ENCODE data around the gene TCEA2.

The TCEA2 gene

GRCh38 chr20:64074963-64075362 lies 12.0 kb downstream of the TCEA2 start:
- TF ChIP-seq POLR2AphosphoS5 (IDR thresholded peaks at IDR 0.05; ENCODE audit: borderline replicate concordance, low read depth, low read length): no peak
- no peak for TF ChIP-seq FOXP2 (optimal IDR thresholded peaks at IDR 0.05; ENCODE audit: control extremely low read depth, extremely low read length, insufficient read depth)
- TF ChIP-seq EZH2 (IDR thresholded peaks at IDR 0.05): no peak
- no peak for DNase-seq (ENCODE audit: low read depth, low spot score)
- no peak overlapping the region for H3K9ac ChIP-seq (ENCODE audit: insufficient read length)
- no peak overlapping the region for H3K27ac ChIP-seq
- no peak overlapping the region for H3K4me3 ChIP-seq
- no peaks in the 10 kb centered on the region for H3K36me3 ChIP-seq (ENCODE audit: insufficient read depth, low read length)
- H3K9me3 ChIP-seq (ENCODE audit: low read depth, low read length): no peaks in the 10 kb centered on the region

- Histone ChIP-seq H3K9ac (ENCODE audit: insufficient read length) (no peak overlapping the region), H3K36me3 (ENCODE audit: insufficient read depth, low read length) (no peaks in the 10 kb centered on the region), H3K9me3 (ENCODE audit: low read depth, low read length) (no peaks in the 10 kb centered on the region), H3K4me3 (no peak overlapping the region), H3K27ac (no peak overlapping the region)
- DNase-seq (ENCODE audit: low read depth, low spot score): no peak
- TF ChIP-seq FOXP2 (optimal IDR thresholded peaks at IDR 0.05; ENCODE audit: control extremely low read depth, extremely low read length, insufficient read depth): no peak
- TF ChIP-seq POLR2AphosphoS5 (IDR thresholded peaks at IDR 0.05; ENCODE audit: borderline replicate concordance, low read depth, low read length): no peak
- no peak for TF ChIP-seq EZH2 (IDR thresholded peaks at IDR 0.05)
These were observed 12.6 kb downstream of the TCEA2 start for GRCh38 chr20:64075556-64075955.

- DNase-seq (ENCODE audit: low read depth, low spot score): no peak
- H3K9ac ChIP-seq (ENCODE audit: insufficient read length): no peak overlapping the region
- no peaks in the 10 kb centered on the region for H3K36me3 ChIP-seq (ENCODE audit: insufficient read depth, low read length)
- H3K9me3 ChIP-seq (ENCODE audit: low read depth, low read length): no peaks in the 10 kb centered on the region
- no peak for TF ChIP-seq EZH2 (IDR thresholded peaks at IDR 0.05)
- TF ChIP-seq FOXP2 (optimal IDR thresholded peaks at IDR 0.05; ENCODE audit: control extremely low read depth, extremely low read length, insufficient read depth): no peak
- TF ChIP-seq POLR2AphosphoS5 (IDR thresholded peaks at IDR 0.05; ENCODE audit: borderline replicate concordance, low read depth, low read length): no peak
- no peak overlapping the region for H3K27ac ChIP-seq
- H3K4me3 ChIP-seq: no peak overlapping the region
These were observed 13.3 kb downstream of the TCEA2 start for GRCh38 chr20:64076061-64076997.

GRCh38 chr20:64077094-64077493 lies 14.1 kb downstream of the TCEA2 start:
- TF ChIP-seq EZH2 (IDR thresholded peaks at IDR 0.05) (no peak), FOXP2 (optimal IDR thresholded peaks at IDR 0.05; ENCODE audit: control extremely low read depth, extremely low read length, insufficient read depth) (no peak), POLR2AphosphoS5 (IDR thresholded peaks at IDR 0.05; ENCODE audit: borderline replicate concordance, low read depth, low read length) (no peak)
- Histone ChIP-seq H3K36me3 (ENCODE audit: insufficient read depth, low read length) (no peaks in the 10 kb centered on the region), H3K27ac (no peak overlapping the region), H3K9ac (ENCODE audit: insufficient read length) (no peak overlapping the region), H3K4me3 (no peak overlapping the region), H3K9me3 (ENCODE audit: low read depth, low read length) (no peaks in the 10 kb centered on the region)
- DNase-seq (ENCODE audit: low read depth, low spot score): no peak

- Histone ChIP-seq H3K4me3 (no peak overlapping the region), H3K36me3 (ENCODE audit: insufficient read depth, low read length) (no peaks in the 10 kb centered on the region), H3K27ac (no peak overlapping the region), H3K9me3 (ENCODE audit: low read depth, low read length) (no peaks in the 10 kb centered on the region), H3K9ac (ENCODE audit: insufficient read length) (no peak overlapping the region)
- no peak for DNase-seq (ENCODE audit: low read depth, low spot score)
- TF ChIP-seq EZH2 (IDR thresholded peaks at IDR 0.05) (no peak), POLR2AphosphoS5 (IDR thresholded peaks at IDR 0.05; ENCODE audit: borderline replicate concordance, low read depth, low read length) (no peak), FOXP2 (optimal IDR thresholded peaks at IDR 0.05; ENCODE audit: control extremely low read depth, extremely low read length, insufficient read depth) (no peak)
These were observed 14.5 kb downstream of the TCEA2 start for GRCh38 chr20:64077541-64077875.

GRCh38 chr20:64077876-64078551 lies 15.0 kb downstream of the TCEA2 start:
- Histone ChIP-seq H3K36me3 (ENCODE audit: insufficient read depth, low read length) (no peaks in the 10 kb centered on the region), H3K9me3 (ENCODE audit: low read depth, low read length) (no peaks in the 10 kb centered on the region), H3K27ac (no peak overlapping the region), H3K9ac (ENCODE audit: insufficient read length) (no peak overlapping the region), H3K4me3 (peak overlapping the region; percentile 91; the same call in 1 of the 2 replicates)
- TF ChIP-seq FOXP2 (optimal IDR thresholded peaks at IDR 0.05; ENCODE audit: control extremely low read depth, extremely low read length, insufficient read depth): no peak
- TF ChIP-seq EZH2 (IDR thresholded peaks at IDR 0.05): no peak
- TF ChIP-seq POLR2AphosphoS5 (IDR thresholded peaks at IDR 0.05; ENCODE audit: borderline replicate concordance, low read depth, low read length): no peak
- DNase-seq (ENCODE audit: low read depth, low spot score): no peak

GRCh38 chr20:64078934-64079272 lies 15.9 kb downstream of the TCEA2 start:
- no peaks in the 10 kb centered on the region for H3K9me3 ChIP-seq (ENCODE audit: low read depth, low read length)
- TF ChIP-seq EZH2 (IDR thresholded peaks at IDR 0.05) (no peak), POLR2AphosphoS5 (IDR thresholded peaks at IDR 0.05; ENCODE audit: borderline replicate concordance, low read depth, low read length) (no peak), FOXP2 (optimal IDR thresholded peaks at IDR 0.05; ENCODE audit: control extremely low read depth, extremely low read length, insufficient read depth) (no peak)
- H3K36me3 ChIP-seq (ENCODE audit: insufficient read depth, low read length): no peaks in the 10 kb centered on the region
- no peak for DNase-seq (ENCODE audit: low read depth, low spot score)
- H3K4me3 ChIP-seq: peak overlapping the region; percentile 91
- peak overlapping the region; percentile 85 for H3K9ac ChIP-seq (ENCODE audit: insufficient read length)
- no peak overlapping the region for H3K27ac ChIP-seq

- no peak for DNase-seq (ENCODE audit: low read depth, low spot score)
- Histone ChIP-seq H3K9ac (ENCODE audit: insufficient read length) (peak within 1 kb of the TSS; percentile 85), H3K36me3 (ENCODE audit: insufficient read depth, low read length) (no peaks in the 10 kb centered on the region), H3K4me3 (peak within 1 kb of the TSS; percentile 91), H3K9me3 (ENCODE audit: low read depth, low read length) (no peaks in the 10 kb centered on the region), H3K27ac (no peak within 1 kb of the TSS)
- TF ChIP-seq POLR2AphosphoS5 (IDR thresholded peaks at IDR 0.05; ENCODE audit: borderline replicate concordance, low read depth, low read length): no peak
- no peak for TF ChIP-seq FOXP2 (optimal IDR thresholded peaks at IDR 0.05; ENCODE audit: control extremely low read depth, extremely low read length, insufficient read depth)
- no peak for TF ChIP-seq EZH2 (IDR thresholded peaks at IDR 0.05)
These were observed 16.4 kb downstream of the TCEA2 start, which contains the start of gene RGS19 for GRCh38 chr20:64079273-64080012. Gene RGS19 (minus strand): TSS chr20:64079518. CDS start chr20:64076886, 2,632 bp downstream.

Data from SK-N-MC (cell line).